ENCODE data around the gene INPP5F. TPM values are rescaled to one million over a fixed set of nuclear protein-coding genes. Genes with fewer than 3 reads are reported as not detected.

The INPP5F gene
- total and polyA plus RNA-seq, 2 donors (not counting 1 experiment from before 2014, with no cell fraction given) = 11.2 to 37.5 TPM

- WGBS (ENCODE audit: insufficient coverage) = 98% methylated on average over 6 of the region's 8 CpGs
- no peak for ATAC-seq (ENCODE audit: low read depth)
- Mint-ChIP-seq H3K4me3 (no peak overlapping the region), H3K27ac (no peak overlapping the region), H3K4me1 (peaks cover 17% of the 10 kb centered on the region), H3K27me3 (no peaks in the 10 kb centered on the region), H3K9me3 (ENCODE audit: insufficient read depth) (no peaks in the 10 kb centered on the region)
- Histone ChIP-seq H3K9ac (ENCODE audit: low read length) (no peak overlapping the region), H3K79me2 (ENCODE audit: control insufficient read depth, insufficient read depth, low read length) (peaks cover 12% of the 10 kb centered on the region), H3K36me3 (replicated peaks in 1 of 2; ENCODE audit: control extremely low read depth in 1 of 2, control insufficient read depth in 1 of 2, extremely low read depth in 1 of 2, insufficient read depth in 2 of 2, low read length in 1 of 2) (peaks cover 0 to 22% of the 10 kb centered on the region in 2 experiments), H2AFZ (ENCODE audit: insufficient read depth, low read depth, low read length, poor library complexity, severe bottlenecking) (no peak overlapping the region), H3K4me3 (ENCODE audit: control extremely low read depth in 1 of 5, extremely low read depth in 1 of 5, insufficient read depth in 1 of 5, low read depth in 2 of 5, low read length in 4 of 5) (no peak overlapping the region), H3K9me3 (ENCODE audit: control extremely low read depth in 1 of 3, control insufficient read depth in 2 of 3, insufficient read depth in 1 of 3, low read length in 2 of 3) (no peaks in the 10 kb centered on the region), H3K27me3 (replicated peaks in 1 of 4; ENCODE audit: control extremely low read depth in 1 of 4, control insufficient read depth in 3 of 4, insufficient read depth in 4 of 4, low read length in 3 of 4) (no peaks in the 10 kb centered on the region), H3K27ac (ENCODE audit: low read length in 2 of 2) (no peak overlapping the region), H4K20me1 (ENCODE audit: control insufficient read depth, insufficient read depth, low read length, poor library complexity, severe bottlenecking) (no peaks in the 10 kb centered on the region), H3K4me1 (ENCODE audit: control insufficient read depth in 2 of 2, insufficient read depth in 2 of 2, low read length in 2 of 2) (peaks cover 0 to 1% of the 10 kb centered on the region in 2 donors), H3K4me2 (replicated peaks; ENCODE audit: low read depth, low read length, poor library complexity, severe bottlenecking) (no peak overlapping the region)
- ChIA-PET POLR2A (no interaction called here), CTCF (no interaction called here)
- intact Hi-C loops (cut with micrococcal nuclease) = no loop called here
- DNase-seq = no peak
- TF ChIP-seq CTCF (IDR thresholded peaks at IDR 0.05) (no peak), EZH2 (IDR thresholded peaks at IDR 0.05; ENCODE audit: borderline replicate concordance, insufficient read depth, low read depth, low read length, poor library complexity, severe bottlenecking) (no peak)
Observed at GRCh38 chr10:119762805-119763798, 37.3 kb downstream of the INPP5F start.

Measured in B cell (primary cell).